OCI-LY7 (cell line): ENCODE measurements around the gene TNXB.
A peak's percentile ranks its signal among the peaks of the same experiment; 100 is the strongest.

Experiments used
- CTCF ChIP-seq: fragments of 200-600 bp; sonication (generic); conservative IDR thresholded peaks from 2 replicates; pipeline ENCODE4 v1.5.1; 2014; ENCODE audit warnings: mild to moderate bottlenecking, antibody characterized with exemption, low read length, moderate library complexity, mixed read lengths
- EZH2phosphoT487 ChIP-seq: fragments of 200-600 bp; sonication (generic); IDR thresholded peaks from 2 replicates; pipeline ENCODE4 v1.6.1; 2018; ENCODE audit warnings: low read depth, borderline replicate concordance, mild to moderate bottlenecking, mixed run types, antibody characterized with exemption, low read length, moderate library complexity, mixed read lengths

GRCh38 chr6:32153564-32154513, 44.7 kb upstream of the TNXB start, which contains the start of gene PPT2:
- 0 out of 2 replicates have a peak, but pooled peaks have one; percentile 19 for TF ChIP-seq CTCF
- no peak for TF ChIP-seq EZH2phosphoT487
